GM10847 (cell line): ENCODE results near the gene ZNF25.

Experiments used
- POLR2A ChIP-seq: IDR thresholded peaks from 2 replicates; pipeline ENCODE4 v1.6.1; 2011; ENCODE audit not compliant: insufficient read length; ENCODE audit errors: extremely low read depth

The ZNF25 gene

DNA sequence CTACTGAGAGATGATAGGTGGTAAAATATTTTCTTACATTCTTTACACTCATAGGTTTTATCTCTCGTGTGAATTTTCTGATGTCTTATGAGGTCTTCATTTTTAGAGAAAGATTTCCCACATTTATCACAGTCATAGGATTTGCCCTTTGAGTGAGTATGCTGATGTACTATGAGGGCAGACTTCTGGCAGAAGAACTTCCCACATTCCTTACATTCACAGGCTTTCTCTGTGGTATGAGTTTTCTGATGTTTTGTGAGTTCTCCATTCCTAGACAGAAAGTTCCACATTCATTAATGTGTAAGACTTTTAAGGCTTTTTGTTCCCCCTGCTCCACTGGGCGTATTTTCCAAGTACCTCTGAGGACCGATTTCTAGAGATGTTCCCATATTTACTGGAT, 23.5 kb downstream of the ZNF25 start:
- no peak for TF ChIP-seq POLR2A

DNA sequence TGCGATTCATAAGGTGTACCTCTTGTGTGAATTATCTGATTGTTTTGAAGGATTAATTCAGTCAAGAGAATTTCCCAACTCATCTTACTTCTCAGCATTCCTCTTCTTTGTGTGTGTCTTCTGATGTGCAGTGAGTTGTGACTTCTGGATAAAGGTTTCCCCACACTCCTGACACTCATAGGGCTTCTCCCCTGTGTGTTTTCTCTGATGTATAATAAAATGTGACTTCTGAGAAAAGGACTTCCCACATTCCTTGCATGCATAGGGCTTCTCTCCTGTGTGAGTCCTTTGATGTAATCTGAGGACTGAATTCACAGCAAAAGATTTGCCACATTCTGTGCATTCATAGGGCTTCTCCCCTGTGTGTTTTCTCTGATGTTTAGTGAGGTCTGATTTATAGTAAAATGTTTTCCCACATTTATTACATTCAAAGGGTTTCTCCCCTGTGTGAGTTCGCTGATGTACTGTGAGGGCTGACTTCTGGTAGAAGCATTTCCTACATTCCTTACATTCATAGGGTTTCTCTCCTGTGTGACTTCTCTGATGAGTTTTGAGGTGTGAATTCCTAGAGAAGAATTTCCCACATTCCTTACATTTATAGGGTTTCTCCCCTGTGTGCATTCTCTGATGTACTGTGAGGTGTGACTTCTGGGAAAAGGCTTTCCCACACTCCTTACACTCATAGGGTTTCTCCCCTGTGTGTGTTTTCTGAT, 24.2 kb downstream of the ZNF25 start:
- no peak for TF ChIP-seq POLR2A

DNA sequence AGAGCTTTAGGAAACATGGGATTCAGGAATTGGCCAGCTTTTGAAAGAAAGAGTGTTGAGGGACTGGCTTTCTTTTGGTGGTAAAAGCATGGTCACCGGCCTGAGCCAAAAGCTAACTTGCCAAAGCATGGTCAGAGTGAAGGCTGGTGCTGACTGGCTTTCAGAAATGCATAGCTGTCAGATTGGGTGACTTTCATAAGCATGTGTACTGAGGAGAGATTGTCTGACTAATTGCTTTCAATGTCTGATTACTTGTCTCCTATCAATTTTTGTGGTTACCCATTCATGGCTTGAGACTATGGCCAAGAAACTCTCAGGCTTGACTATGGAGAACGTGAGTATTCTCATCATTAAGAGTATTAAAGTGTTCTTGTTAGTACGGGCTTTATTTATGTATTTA, 28.2 kb downstream of the ZNF25 start:
- no peak for TF ChIP-seq POLR2A

DNA sequence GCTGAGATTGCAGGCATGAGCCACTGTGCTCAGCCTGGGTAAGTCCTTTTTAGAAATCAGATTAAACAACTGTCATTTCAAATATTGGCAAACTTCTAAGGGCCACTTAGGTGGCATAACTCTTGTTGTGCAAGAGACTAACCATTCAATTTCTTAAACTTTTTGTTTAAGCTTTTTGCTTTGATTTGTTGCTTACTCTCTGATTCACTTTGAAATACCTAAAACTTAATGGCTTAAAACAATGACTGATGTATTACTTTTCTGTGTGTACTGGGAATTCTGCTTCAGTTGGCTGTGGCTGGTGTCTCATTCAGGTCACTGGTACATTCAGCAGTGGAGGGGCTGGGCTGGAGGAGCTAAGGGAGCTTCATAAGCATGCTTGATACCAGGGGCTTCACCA, 28.9 kb downstream of the ZNF25 start:
- TF ChIP-seq POLR2A, result no peak

DNA sequence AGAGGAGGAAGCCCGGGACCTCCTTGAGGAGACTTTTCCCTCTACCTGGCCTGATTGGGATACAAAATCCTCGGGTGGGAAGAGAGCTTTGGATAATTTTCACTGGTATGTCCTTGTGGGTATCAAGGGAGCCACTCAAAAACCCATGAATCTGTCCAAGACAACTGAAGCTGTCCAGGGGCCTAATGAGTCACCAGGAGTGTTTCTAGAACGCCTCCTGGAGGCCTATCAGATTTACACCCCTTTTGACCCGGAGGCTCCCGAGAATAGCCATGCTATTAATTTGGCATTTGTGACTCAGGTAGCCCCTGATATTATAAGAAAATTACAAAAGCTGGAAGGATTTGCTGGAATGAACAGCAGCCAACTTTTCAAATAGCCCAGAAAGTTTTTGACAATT, 38.6 kb downstream of the ZNF25 start:
- no peak for TF ChIP-seq POLR2A

DNA sequence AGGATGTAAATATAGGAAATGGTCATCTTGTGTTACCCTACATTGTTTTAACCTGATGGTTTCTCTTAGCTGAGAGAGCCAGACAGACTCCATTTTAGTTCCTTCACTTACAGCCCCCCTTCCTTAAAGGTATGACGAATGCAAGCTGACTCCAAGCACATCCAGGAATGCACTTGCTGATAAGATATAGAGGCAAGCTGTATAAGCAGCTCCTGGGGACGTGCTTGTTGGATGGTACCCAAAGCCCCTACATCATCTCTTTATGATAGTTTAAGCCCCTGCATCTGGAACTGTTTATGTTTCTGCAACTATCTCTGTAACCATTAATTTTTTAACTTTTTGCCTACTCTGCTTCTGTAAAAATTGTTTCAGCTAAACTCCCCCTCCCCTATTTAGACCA, 41.7 kb downstream of the ZNF25 start:
- TF ChIP-seq POLR2A, result no peak

DNA sequence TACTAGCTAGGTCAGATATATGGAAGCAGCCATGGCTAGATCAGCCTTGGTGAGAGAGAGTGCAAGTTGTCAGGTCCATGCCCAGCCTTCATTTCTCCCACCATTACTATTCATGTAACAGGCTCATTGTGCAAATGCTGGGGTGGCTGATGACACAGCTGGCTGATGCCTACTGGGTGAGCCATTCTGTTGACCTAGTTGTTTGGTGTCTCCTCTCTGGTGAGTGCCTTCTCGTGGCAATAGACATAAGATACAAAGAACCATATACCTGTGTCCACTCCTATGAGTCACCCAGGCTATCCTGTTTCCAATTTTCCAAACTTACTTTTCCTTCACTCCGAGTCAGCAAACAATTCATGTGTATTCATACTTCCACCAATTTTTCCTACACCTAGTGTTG, 46.0 kb downstream of the ZNF25 start:
- no peak for TF ChIP-seq POLR2A

DNA sequence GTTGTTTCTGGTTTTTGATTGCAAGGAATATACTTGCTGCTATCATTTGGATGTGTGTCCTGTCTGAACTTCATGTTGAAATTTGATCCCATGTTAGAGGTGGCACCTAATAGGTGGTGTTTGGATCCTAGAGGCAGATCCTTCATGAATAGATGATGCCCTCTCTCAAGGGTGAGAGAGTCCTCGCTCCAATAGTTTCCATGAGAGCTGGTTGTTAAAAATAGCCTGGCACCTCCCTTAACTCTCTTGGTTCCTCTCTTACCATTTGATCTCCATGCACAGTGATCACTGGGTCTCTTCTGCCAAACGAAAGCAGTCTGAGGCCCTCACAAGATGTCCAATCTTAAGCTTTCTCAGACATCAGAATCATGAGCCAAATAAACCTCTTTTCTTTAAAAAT, 70.1 kb downstream of the ZNF25 start:
- no peak for TF ChIP-seq POLR2A
